ENCODE measurements around the gene ALPI. TPM values are rescaled to one million over a fixed set of nuclear protein-coding genes. Genes with fewer than 3 reads are reported as not detected.

Gene ALPI
- total and polyA plus RNA-seq, 2 donors (not counting 3 experiments of a cell fraction or from before 2014, with no cell fraction given) = not detected

- FAIRE-seq = no peak
- no TSS peak for BruUV-seq (replicated peaks)
Observed at GRCh38 chr2:232411901-232412629, 43.9 kb upstream of the ALPI start.

More at GRCh38 chr2:232411901-232412629, 43.9 kb upstream of the ALPI start:
- Histone ChIP-seq H3K9me1 (replicated peaks; ENCODE audit: control insufficient read depth, extremely low read depth, insufficient read depth, low read length) (no peaks in the 10 kb centered on the region), H3K9ac (replicated peaks; ENCODE audit: extremely low read depth, insufficient read depth, low read length) (no peak overlapping the region), H3K79me2 (ENCODE audit: control insufficient read depth, insufficient read depth, low read length) (no peaks in the 10 kb centered on the region), H3K27me3 (ENCODE audit: control insufficient read depth in 2 of 2, insufficient read depth in 2 of 2, low read length in 2 of 2) (peaks cover 10 to 22% of the 10 kb centered on the region in 2 experiments), H4K20me1 (replicated peaks; ENCODE audit: control insufficient read depth, extremely low read depth, insufficient read depth, low read length) (no peaks in the 10 kb centered on the region), H3K4me3 (replicated peaks in 1 of 3; ENCODE audit: insufficient read depth in 1 of 3, low read depth in 1 of 3, low read length in 3 of 3) (no peak overlapping the region), H3K9me3 (replicated peaks; ENCODE audit: control insufficient read depth, insufficient read depth, low read length) (no peaks in the 10 kb centered on the region), H3K4me1 (ENCODE audit: control insufficient read depth, extremely low read depth, insufficient read depth, low read length) (no peaks in the 10 kb centered on the region), H3K4me2 (ENCODE audit: insufficient read depth, low read length) (no peak overlapping the region), H3K27ac (ENCODE audit: insufficient read depth, low read depth, low read length) (no peak overlapping the region), H2AFZ (ENCODE audit: low read depth, low read length) (no peak overlapping the region), H3K36me3 (ENCODE audit: control insufficient read depth in 2 of 2, extremely low read depth in 1 of 2, insufficient read depth in 2 of 2, low read length in 2 of 2) (no peaks in the 10 kb centered on the region)
- no peak for TF ChIP-seq MYC (IDR thresholded peaks at IDR 0.05; ENCODE audit: low read depth, low read length)
- no peak for TF ChIP-seq FOS (IDR thresholded peaks at IDR 0.05; ENCODE audit: borderline replicate concordance, insufficient read depth, low read length)
- no peak for TF ChIP-seq JUN (IDR thresholded peaks at IDR 0.05; ENCODE audit: borderline replicate concordance, insufficient read depth, insufficient read length, low read depth)
- TF ChIP-seq POLR2A (IDR thresholded peaks at IDR 0.05; ENCODE audit: low read depth, low read length) = no peak
- no peak for TF ChIP-seq MAX (IDR thresholded peaks at IDR 0.05; ENCODE audit: insufficient read depth, insufficient read length)
- no peak for TF ChIP-seq EZH2 (IDR thresholded peaks at IDR 0.05; ENCODE audit: borderline replicate concordance, low read depth, low read length, severe bottlenecking)
- TF ChIP-seq CTCF (IDR thresholded peaks at IDR 0.05; ENCODE audit: extremely low read depth in 1 of 2, insufficient read depth in 1 of 2, low read depth in 1 of 2, low read length in 2 of 2) = no peak
- no peak for TF ChIP-seq POLR2AphosphoS5 (IDR thresholded peaks at IDR 0.05; ENCODE audit: insufficient read depth, low read depth, low read length)
- no peak for TF ChIP-seq GATA2 (IDR thresholded peaks at IDR 0.05; ENCODE audit: insufficient read depth, insufficient read length, low read depth, low read length)
- ChIA-PET CTCF (interaction anchor here (1.3 to 1.5 kb wide), 3 partner anchors 13 to 511 kb away, joined by 3 read pairs; no protein-coding TSS in a partner anchor), POLR2A (no interaction called here)
- no peak for DNase-seq (ENCODE audit: low read depth, low spot score)
- intact Hi-C loops (cut with micrococcal nuclease) (no loop called here), dilution Hi-C loops (cut with MboI; ENCODE audit: extremely low pct_ligation_motif_present, low sequenced_read_pairs) (no loop called here)

Measured in endothelial cell of umbilical vein (primary cell).